Kidney epithelial cell (primary cell): Measurements from ENCODE around the gene CPB1. TPM values are rescaled to one million over a fixed set of nuclear protein-coding genes. Genes with fewer than 3 reads are reported as not detected.

Experiments used
- DNase-seq: peaks from one replicate; pipeline ENCODE4 v3.0.0-alpha.2; 2010; ENCODE audit warnings: low read depth
- H3K27me3 ChIP-seq: 2 replicates; pipeline ENCODE4 v1.6.0; 2011; ENCODE audit warnings: low read length; ENCODE audit not compliant: control insufficient read depth, insufficient read depth
- H3K36me3 ChIP-seq: 2 replicates; pipeline ENCODE4 v1.5.1; 2011; ENCODE audit warnings: low read length; ENCODE audit not compliant: control insufficient read depth, insufficient read depth
- H3K4me3 ChIP-seq: 2 replicates; pipeline ENCODE4 v1.5.1; 2011; ENCODE audit warnings: low read depth, mild to moderate bottlenecking, control low read depth, low read length
- CTCF ChIP-seq: IDR thresholded peaks from 2 replicates; pipeline ENCODE4 v1.5.1; 2011; ENCODE audit warnings: mild to moderate bottlenecking, moderate library complexity, low read length, control low read depth, inconsistent platforms; ENCODE audit not compliant: insufficient read depth, poor library complexity, severe bottlenecking
- total RNA-seq: library from RNA; depleted of rRNA; stranded (reverse); fragments of >200 nt; gene quantifications from 2 replicates; pipeline ENCODE4 v1.2.3, GENCODE V29; 2015

Gene CPB1
- total RNA-seq, 1 donor from 2014 or later: not detected

GRCh38 chr3:148823026-148823425, 4.6 kb upstream of the CPB1 start:
- Histone ChIP-seq H3K27me3 (no peaks in the 10 kb centered on the region), H3K4me3 (no peak overlapping the region), H3K36me3 (no peaks in the 10 kb centered on the region)
- no peak for DNase-seq
- no peak for TF ChIP-seq CTCF

GRCh38 chr3:148825476-148825875, 2.1 kb upstream of the CPB1 start:
- TF ChIP-seq CTCF: no peak
- DNase-seq: no peak
- no peaks in the 10 kb centered on the region for H3K36me3 ChIP-seq
- H3K4me3 ChIP-seq: no peak overlapping the region
- H3K27me3 ChIP-seq: no peaks in the 10 kb centered on the region

GRCh38 chr3:148828136-148828690, 602 bp downstream of the CPB1 start:
- no peak for TF ChIP-seq CTCF
- DNase-seq: no peak
- no peaks in the 10 kb centered on the region for H3K27me3 ChIP-seq
- no peaks in the 10 kb centered on the region for H3K36me3 ChIP-seq
- no peak overlapping the region for H3K4me3 ChIP-seq

- Histone ChIP-seq H3K4me3 (no peak overlapping the region), H3K36me3 (no peaks in the 10 kb centered on the region), H3K27me3 (no peaks in the 10 kb centered on the region)
- no peak for TF ChIP-seq CTCF
- DNase-seq: no peak
Observed at GRCh38 chr3:148829926-148830325, 2.3 kb downstream of the CPB1 start.

GRCh38 chr3:148833223-148833622, 5.6 kb downstream of the CPB1 start:
- H3K36me3 ChIP-seq: no peaks in the 10 kb centered on the region
- no peaks in the 10 kb centered on the region for H3K27me3 ChIP-seq
- no peak overlapping the region for H3K4me3 ChIP-seq
- no peak for TF ChIP-seq CTCF
- no peak for DNase-seq

- no peak for DNase-seq
- Histone ChIP-seq H3K27me3 (no peaks in the 10 kb centered on the region), H3K4me3 (no peak overlapping the region), H3K36me3 (no peaks in the 10 kb centered on the region)
- TF ChIP-seq CTCF: no peak
Observed at GRCh38 chr3:148839805-148840204, 12.2 kb downstream of the CPB1 start.
